HepG2 (cell line): ENCODE measurements around the gene ARFGAP2. TPM values are rescaled to one million over a fixed set of nuclear protein-coding genes. Genes with fewer than 3 reads are reported as not detected.
A peak's percentile ranks its signal among the peaks of the same experiment; 100 is the strongest.

Experiments used
- CBX1 ChIP-seq: IDR thresholded peaks from one replicate; pipeline ENCODE4 v1.6.1; 2016; ENCODE audit warnings: antibody characterized with exemption, low read depth
- GABPA ChIP-seq, 2 experiments: IDR thresholded peaks; 2 replicates each; pipeline ENCODE4 v1.6.1; 2011 to 2016; ENCODE audit warnings: low read depth in 2 of 2, low read length in 1 of 2, missing biosample characterization in 1 of 2, missing genetic modification characterization in 1 of 2
- HMGA1 ChIP-seq: sonication (generic); formaldehyde crosslinking; conservative IDR thresholded peaks from 2 replicates; pipeline ENCODE4 v1.4.0; 2020; ENCODE audit warnings: missing genetic modification reagents
- KDM5A ChIP-seq: fragments of 200-600 bp; sonication (generic); IDR thresholded peaks from 2 replicates; pipeline ENCODE4 v1.7.0; 2018; ENCODE audit warnings: antibody characterized with exemption, mild to moderate bottlenecking, low read length, borderline replicate concordance
- MEF2D ChIP-seq: sonication (generic); formaldehyde crosslinking; IDR thresholded peaks from 2 replicates; pipeline ENCODE4 v1.5.1; 2020; ENCODE audit warnings: mild to moderate bottlenecking, missing genetic modification reagents
- MIER3 ChIP-seq: IDR thresholded peaks from 2 replicates; pipeline ENCODE4 v1.6.1; 2016; ENCODE audit warnings: missing compliant biosample characterization, borderline replicate concordance
- MTF2 ChIP-seq: sonication (generic); formaldehyde crosslinking; IDR thresholded peaks from 2 replicates; pipeline ENCODE4 v1.5.0; 2020; ENCODE audit warnings: missing genetic modification reagents, borderline replicate concordance
- NBN ChIP-seq: fragments of 450-650 bp; conservative IDR thresholded peaks from 2 replicates; pipeline ENCODE4 v1.6.1; 2017
- RFX5 ChIP-seq: IDR thresholded peaks from 2 replicates; pipeline ENCODE4 v1.6.1; 2011; ENCODE audit warnings: low read depth, low read length, improper control_type of control experiment
- THAP11 ChIP-seq: IDR thresholded peaks from 2 replicates; pipeline ENCODE4 v1.6.1; 2016; ENCODE audit warnings: missing biosample characterization, missing genetic modification reagents
- TRIM22 ChIP-seq: fragments of 450-650 bp; IDR thresholded peaks from 2 replicates; pipeline ENCODE4 v1.6.1; 2017
- YY1 ChIP-seq: IDR thresholded peaks from 2 replicates; pipeline ENCODE4 v1.6.1; 2011; ENCODE audit warnings: low read length, low read depth, moderate library complexity, mild to moderate bottlenecking; ENCODE audit not compliant: insufficient read depth, insufficient replicate concordance
- ZKSCAN8 ChIP-seq: IDR thresholded peaks from 2 replicates; pipeline ENCODE4 v1.6.1; 2016; ENCODE audit warnings: borderline replicate concordance, missing genetic modification reagents, missing compliant biosample characterization
- ZNF280B ChIP-seq: sonication (generic); formaldehyde crosslinking; IDR thresholded peaks from 2 replicates; pipeline ENCODE4 v1.5.0; 2020; ENCODE audit warnings: missing genetic modification reagents, mild to moderate bottlenecking, borderline replicate concordance
- ZNF547 ChIP-seq: sonication (generic); formaldehyde crosslinking; IDR thresholded peaks from 2 replicates; pipeline ENCODE4 v1.5.1; 2020; ENCODE audit warnings: mild to moderate bottlenecking, missing genetic modification reagents
- ZNF710 ChIP-seq: sonication (generic); formaldehyde crosslinking; IDR thresholded peaks from 2 replicates; pipeline ENCODE4 v1.5.0; 2020; ENCODE audit warnings: mild to moderate bottlenecking, missing genetic modification reagents, borderline replicate concordance
- ZNF772 ChIP-seq: sonication (generic); formaldehyde crosslinking; IDR thresholded peaks from 2 replicates; pipeline ENCODE4 v1.5.0; 2020; ENCODE audit warnings: mild to moderate bottlenecking, missing genetic modification reagents
- ZSCAN5A ChIP-seq: sonication (generic); formaldehyde crosslinking; IDR thresholded peaks from 2 replicates; pipeline ENCODE4 v1.8.0; 2022; ENCODE audit warnings: mild to moderate bottlenecking, missing genetic modification reagents, borderline replicate concordance
- polyA plus RNA-seq, 8 experiments: library from polyadenylated mRNA; depleted of rRNA in 3 of 8; stranded (reverse) in 7 of 8; unstranded in 1 of 8; fragments of >200 nt; fragmentation: Illumina TruSeq in 4 of 8; extraction: Trizol in 4 of 8; gene quantifications; 2 replicates each; pipeline versions ENCODE4 v1.2.1 to v1.2.3, GENCODE V29; 2011 to 2016; ENCODE audit warnings: low read depth in 4 of 8, missing spikeins in 1 of 8, mixed read lengths in 1 of 8; ENCODE audit not compliant: insufficient read depth in 1 of 8
- total RNA-seq, 5 experiments: library from RNA; depleted of rRNA; stranded (reverse); fragments of >200 nt; fragmentation: Illumina TruSeq; extraction: Trizol; gene quantifications; 2 replicates each; pipeline ENCODE4 v1.2.3, GENCODE V29; 2016; ENCODE audit warnings: low read depth in 1 of 5
- TF ChIP-seq, protein P1 (sequence below): sonication (generic); formaldehyde crosslinking; IDR thresholded peaks from 2 replicates; pipeline ENCODE4 v1.4.0; 2020; ENCODE audit warnings: missing genetic modification reagents

Gene ARFGAP2
- total and polyA plus RNA-seq, 2 of the 13 experiments (the other 11 are each of a cell fraction or from before 2014, with no cell fraction given), result 32.3 to 75.3 TPM

- TF ChIP-seq ZSCAN5A (CRISPR knock-in tag), result no peak
- no peak for TF ChIP-seq ZNF547
- TF ChIP-seq YY1, result peak; percentile 35
- TF ChIP-seq CBX1, result no peak
- TF ChIP-seq NBN, result no peak
- no peak for TF ChIP-seq ZKSCAN8 (CRISPR knock-in tag)
- TF ChIP-seq TRIM22, result no peak
- TF ChIP-seq KDM5A, result no peak
- TF ChIP-seq GABPA (IDR thresholded peaks at IDR 0.05; ENCODE audit: low read depth, low read length), result no peak
- TF ChIP-seq GABPA (CRISPR knock-in tag; IDR thresholded peaks at IDR 0.05; ENCODE audit: low read depth), result no peak
- no peak for TF ChIP-seq ZNF710 (CRISPR knock-in tag)
- TF ChIP-seq RFX5, result no peak
- no peak for TF ChIP-seq HMGA1 (CRISPR knock-in tag)
- TF ChIP-seq MEF2D (CRISPR knock-in tag), result 0 out of 2 replicates have a peak, but pooled peaks have one; percentile 14
- TF ChIP-seq, protein P1, sequence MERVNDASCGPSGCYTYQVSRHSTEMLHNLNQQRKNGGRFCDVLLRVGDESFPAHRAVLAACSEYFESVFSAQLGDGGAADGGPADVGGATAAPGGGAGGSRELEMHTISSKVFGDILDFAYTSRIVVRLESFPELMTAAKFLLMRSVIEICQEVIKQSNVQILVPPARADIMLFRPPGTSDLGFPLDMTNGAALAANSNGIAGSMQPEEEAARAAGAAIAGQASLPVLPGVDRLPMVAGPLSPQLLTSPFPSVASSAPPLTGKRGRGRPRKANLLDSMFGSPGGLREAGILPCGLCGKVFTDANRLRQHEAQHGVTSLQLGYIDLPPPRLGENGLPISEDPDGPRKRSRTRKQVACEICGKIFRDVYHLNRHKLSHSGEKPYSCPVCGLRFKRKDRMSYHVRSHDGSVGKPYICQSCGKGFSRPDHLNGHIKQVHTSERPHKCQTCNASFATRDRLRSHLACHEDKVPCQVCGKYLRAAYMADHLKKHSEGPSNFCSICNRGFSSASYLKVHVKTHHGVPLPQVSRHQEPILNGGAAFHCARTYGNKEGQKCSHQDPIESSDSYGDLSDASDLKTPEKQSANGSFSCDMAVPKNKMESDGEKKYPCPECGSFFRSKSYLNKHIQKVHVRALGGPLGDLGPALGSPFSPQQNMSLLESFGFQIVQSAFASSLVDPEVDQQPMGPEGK (CRISPR knock-in tag), result peak; percentile 45; the same call in 1 of the 2 replicates
- TF ChIP-seq ZNF772 (CRISPR knock-in tag), result peak; percentile 71; the same call in 1 of the 2 replicates
- TF ChIP-seq THAP11, result 0 out of 2 replicates have a peak, but pooled peaks have one; percentile 24
- 0 out of 2 replicates have a peak, but pooled peaks have one; percentile 46 for TF ChIP-seq MTF2
- TF ChIP-seq MIER3 (CRISPR knock-in tag), result peak; percentile 48; the same call in 1 of the 2 replicates
- no peak for TF ChIP-seq ZNF280B
These were observed 9.5 kb upstream of the ARFGAP2 start, which contains the start of gene PACSIN3 (continued) for GRCh38 chr11:47186076-47186699.
